SK-N-SH (cell line): ENCODE results near the gene MCRS1. TPM values are rescaled to one million over a fixed set of nuclear protein-coding genes. Genes with fewer than 3 reads are reported as not detected.

ENCODE experiments used
- CTCF ChIA-PET: fragments of 300-600, 350-600 bp; formaldehyde crosslinking; extraction: SDS; loops from one replicate; lab custom pipeline; 2021; lab: Yijun Ruan, JAX
- POLR2A ChIA-PET: fragments of 350-600 bp; sonication (Branson Sonifier 250); formaldehyde crosslinking; extraction: SDS; loops from one replicate; lab custom pipeline; 2020; ENCODE audit warnings: antibody characterized with exemption, inconsistent platforms; lab: Yijun Ruan, JAX
- DNase-seq: peaks from one replicate; pipeline ENCODE4 v3.0.0; 2012
- H2AFZ ChIP-seq: fragments of 200-600 bp; sonication (generic); 2 replicates; pipeline ENCODE4 v1.8.1; 2016; ENCODE audit warnings: antibody characterized with exemption, mild to moderate bottlenecking, low read depth
- H3F3A ChIP-seq: fragments of 200-600 bp; sonication (generic); replicated peaks from 2 replicates; pipeline ENCODE3; 2016; ENCODE audit warnings: antibody characterized with exemption, mild to moderate bottlenecking; ENCODE audit not compliant: insufficient read depth
- H3K27ac ChIP-seq, 2 experiments: fragments of 200-500 bp in 1 of 2; fragments of 200-600 bp in 1 of 2; sonication (Bioruptor generic) in 1 of 2; sonication (generic), shearing (Covaris generic) in 1 of 2; 2 replicates each; pipeline versions ENCODE4 v1.5.1 to v1.6.1; 2014 to 2016; ENCODE audit warnings: low read depth in 2 of 2, inconsistent platforms in 1 of 2, low read length in 1 of 2, mild to moderate bottlenecking in 1 of 2, mixed read lengths in 1 of 2
- H3K27me3 ChIP-seq: fragments of 200-600 bp; sonication (generic), shearing (Covaris generic); 2 replicates; pipeline ENCODE4 v1.6.1; 2016; ENCODE audit warnings: mixed run types; ENCODE audit not compliant: insufficient read depth
- H3K36me3 ChIP-seq, 2 experiments: fragments of 200-500 bp in 1 of 2; fragments of 200-600 bp in 1 of 2; sonication (Bioruptor generic) in 1 of 2; sonication (generic) in 1 of 2; replicated peaks in 1 of 2; 2 replicates each; pipeline versions ENCODE3 to v1.5.1; 2014 to 2016; ENCODE audit warnings: low read length in 1 of 2, mild to moderate bottlenecking in 1 of 2; ENCODE audit not compliant: insufficient read depth in 2 of 2, control insufficient read depth in 1 of 2
- H3K4me1 ChIP-seq, 2 experiments: fragments of 200-500 bp in 1 of 2; fragments of 200-600 bp in 1 of 2; sonication (Bioruptor generic) in 1 of 2; sonication (generic), shearing (Covaris generic) in 1 of 2; 2 replicates each; pipeline versions ENCODE4 v1.5.1 to v1.6.1; 2014 to 2016; ENCODE audit warnings: low read depth in 1 of 2, low read length in 1 of 2, mixed run types in 1 of 2; ENCODE audit not compliant: insufficient read depth in 2 of 2, control insufficient read depth in 1 of 2
- H3K4me2 ChIP-seq: fragments of 200-600 bp; sonication (generic), shearing (Covaris generic); 2 replicates; pipeline ENCODE4 v1.6.1; 2017; ENCODE audit warnings: mixed run types
- H3K4me3 ChIP-seq, 2 experiments: fragments of 200-500 bp in 1 of 2; fragments of 200-600 bp in 1 of 2; sonication (Bioruptor generic) in 1 of 2; sonication (generic), shearing (Covaris generic) in 1 of 2; 2 replicates each; pipeline versions ENCODE4 v1.5.1 to v1.8.1; 2014 to 2016; ENCODE audit warnings: low read depth in 2 of 2, inconsistent platforms in 1 of 2, low read length in 1 of 2, mild to moderate bottlenecking in 1 of 2, mixed read lengths in 1 of 2, moderate library complexity in 1 of 2
- H3K79me2 ChIP-seq: fragments of 200-600 bp; sonication (generic); 2 replicates; pipeline ENCODE4 v1.8.1; 2017; ENCODE audit warnings: mild to moderate bottlenecking; ENCODE audit not compliant: insufficient read depth
- H3K9ac ChIP-seq: fragments of 200-600 bp; sonication (generic); 2 replicates; pipeline ENCODE4 v1.6.1; 2017; ENCODE audit warnings: mixed run types
- H3K9me2 ChIP-seq: fragments of 200-600 bp; sonication (generic); 2 replicates; pipeline ENCODE4 v1.6.1; 2017; ENCODE audit warnings: mixed run types
- H3K9me3 ChIP-seq: fragments of 200-600 bp; sonication (generic); 2 replicates; pipeline ENCODE4 v1.6.1; 2017; ENCODE audit warnings: mixed run types, mild to moderate bottlenecking, moderate library complexity
- H4K20me1 ChIP-seq: fragments of 200-600 bp; sonication (generic); 2 replicates; pipeline ENCODE4 v1.6.1; 2017; ENCODE audit warnings: mild to moderate bottlenecking, mixed run types; ENCODE audit not compliant: insufficient read depth
- ELF1 ChIP-seq: IDR thresholded peaks from 2 replicates; pipeline ENCODE4 v1.4.0; 2012
- FOSL2 ChIP-seq: IDR thresholded peaks from 2 replicates; pipeline ENCODE4 v1.4.0; 2012; ENCODE audit warnings: low read depth, mild to moderate bottlenecking, moderate library complexity, borderline replicate concordance
- FOXM1 ChIP-seq: IDR thresholded peaks from 2 replicates; pipeline ENCODE4 v1.4.0; 2012; ENCODE audit warnings: low read depth, mild to moderate bottlenecking
- JUND ChIP-seq: IDR thresholded peaks from 2 replicates; pipeline ENCODE4 v1.4.0; 2012
- MXI1 ChIP-seq: IDR thresholded peaks from 2 replicates; pipeline ENCODE4 v1.6.1; 2012; ENCODE audit warnings: mild to moderate bottlenecking, low read depth, low read length, improper control_type of control experiment
- RAD21 ChIP-seq: IDR thresholded peaks from 2 replicates; pipeline ENCODE4 v1.6.1; 2012; ENCODE audit warnings: mild to moderate bottlenecking, low read length
- RFX5 ChIP-seq: IDR thresholded peaks from 2 replicates; pipeline ENCODE4 v1.6.1; 2012; ENCODE audit warnings: mild to moderate bottlenecking, improper control_type of control experiment, low read length
- SMC3 ChIP-seq: IDR thresholded peaks from 2 replicates; pipeline ENCODE4 v1.6.1; 2012; ENCODE audit warnings: low read depth, low read length, improper control_type of control experiment
- TAF1 ChIP-seq: IDR thresholded peaks from 2 replicates; pipeline ENCODE4 v1.6.1; 2012; ENCODE audit warnings: low read depth, mild to moderate bottlenecking, low read length, moderate library complexity, borderline replicate concordance
- TCF12 ChIP-seq: IDR thresholded peaks from 2 replicates; pipeline ENCODE4 v1.4.0; 2012
- TEAD4 ChIP-seq: IDR thresholded peaks from 2 replicates; pipeline ENCODE4 v1.4.0; 2012; ENCODE audit warnings: mild to moderate bottlenecking, borderline replicate concordance; ENCODE audit not compliant: insufficient read depth
- USF1 ChIP-seq: IDR thresholded peaks from 2 replicates; pipeline ENCODE4 v1.4.0; 2012; ENCODE audit warnings: low read depth, borderline replicate concordance
- YY1 ChIP-seq: IDR thresholded peaks from 2 replicates; pipeline ENCODE4 v1.4.0; 2012; ENCODE audit warnings: low read depth, mild to moderate bottlenecking
- ZBTB33 ChIP-seq: IDR thresholded peaks from 2 replicates; pipeline ENCODE4 v1.4.0; 2012; ENCODE audit warnings: low read depth, borderline replicate concordance
- WGBS: methylation state at CpG from one replicate; pipeline ENCODE4 v1.1.6; 2017; ENCODE audit warnings: low lambda C conversion rate; 5-methylcytosine and 5-hydroxymethylcytosine counted together
- polyA plus RNA-seq, 3 experiments: library from polyadenylated mRNA; depleted of rRNA; stranded (reverse); fragments of >200 nt; gene quantifications; 2 replicates each; pipeline ENCODE4 v1.2.3, GENCODE V29; 2012
- TF ChIP-seq, protein P1 (sequence below): fragments of 200-600 bp; sonication (generic); IDR thresholded peaks from 2 replicates; pipeline ENCODE4 v1.6.1; 2017; ENCODE audit warnings: antibody characterized with exemption, mild to moderate bottlenecking, moderate library complexity

MCRS1 gene
- polyA plus RNA-seq, 1 of the 3 experiments (the other 2 are of a cell fraction), result 107 TPM

- no peak overlapping the region for H3K4me2 ChIP-seq
- ChIA-PET POLR2A (no interaction called here), CTCF (interaction anchor here (1.1 kb wide), 1 partner anchor 12 kb away, joined by 3 read pairs; no protein-coding TSS in a partner anchor)
- no peaks in the 10 kb centered on the region; the same call in 1 of the 2 replicates for H3K9me3 ChIP-seq
- no peaks in the 10 kb centered on the region for H3K36me3 ChIP-seq
- no peak for DNase-seq
- no peak overlapping the region for H2AFZ ChIP-seq
- WGBS, result 80% methylated on average over 1 of the region's 1 CpG
- TF ChIP-seq ZBTB33, result no peak
- TF ChIP-seq, protein P1, sequence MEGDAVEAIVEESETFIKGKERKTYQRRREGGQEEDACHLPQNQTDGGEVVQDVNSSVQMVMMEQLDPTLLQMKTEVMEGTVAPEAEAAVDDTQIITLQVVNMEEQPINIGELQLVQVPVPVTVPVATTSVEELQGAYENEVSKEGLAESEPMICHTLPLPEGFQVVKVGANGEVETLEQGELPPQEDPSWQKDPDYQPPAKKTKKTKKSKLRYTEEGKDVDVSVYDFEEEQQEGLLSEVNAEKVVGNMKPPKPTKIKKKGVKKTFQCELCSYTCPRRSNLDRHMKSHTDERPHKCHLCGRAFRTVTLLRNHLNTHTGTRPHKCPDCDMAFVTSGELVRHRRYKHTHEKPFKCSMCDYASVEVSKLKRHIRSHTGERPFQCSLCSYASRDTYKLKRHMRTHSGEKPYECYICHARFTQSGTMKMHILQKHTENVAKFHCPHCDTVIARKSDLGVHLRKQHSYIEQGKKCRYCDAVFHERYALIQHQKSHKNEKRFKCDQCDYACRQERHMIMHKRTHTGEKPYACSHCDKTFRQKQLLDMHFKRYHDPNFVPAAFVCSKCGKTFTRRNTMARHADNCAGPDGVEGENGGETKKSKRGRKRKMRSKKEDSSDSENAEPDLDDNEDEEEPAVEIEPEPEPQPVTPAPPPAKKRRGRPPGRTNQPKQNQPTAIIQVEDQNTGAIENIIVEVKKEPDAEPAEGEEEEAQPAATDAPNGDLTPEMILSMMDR, result no peak; the same call in 1 of the 2 replicates
- no peak for TF ChIP-seq SMC3
- TF ChIP-seq TEAD4, result no peak
- TF ChIP-seq YY1, result no peak
- H3K9ac ChIP-seq, result no peak overlapping the region
- no peak overlapping the region for H3K27ac ChIP-seq
- no peak overlapping the region for H3K4me3 ChIP-seq
- no peaks in the 10 kb centered on the region for H3F3A ChIP-seq
- H3K4me1 ChIP-seq, result no peaks in the 10 kb centered on the region
- no peaks in the 10 kb centered on the region for H3K27me3 ChIP-seq
- no peaks in the 10 kb centered on the region for H3K79me2 ChIP-seq
- H4K20me1 ChIP-seq, result no peaks in the 10 kb centered on the region
- no peaks in the 10 kb centered on the region for H3K9me2 ChIP-seq
Measured at GRCh38 chr12:49609875-49610154, 41.9 kb upstream of the MCRS1 start.

GRCh38 chr12:49609059-49609874 is 41.3 kb upstream of the MCRS1 start:
- no peaks in the 10 kb centered on the region for H3K27me3 ChIP-seq
- no peaks in the 10 kb centered on the region for H3K79me2 ChIP-seq
- H3K4me1 ChIP-seq, result no peaks in the 10 kb centered on the region
- TF ChIP-seq TCF12, result no peak
- TF ChIP-seq, protein P1, result no peak
- TF ChIP-seq TEAD4, result no peak
- no peak for TF ChIP-seq RAD21
- TF ChIP-seq MXI1, result no peak
- no peak for TF ChIP-seq ELF1
- TF ChIP-seq ZBTB33, result no peak
- TF ChIP-seq TAF1, result no peak
- no peak for TF ChIP-seq RFX5
- no peak for TF ChIP-seq USF1
- no peak for TF ChIP-seq JUND
- no peak for TF ChIP-seq FOXM1
- TF ChIP-seq FOSL2, result no peak
- TF ChIP-seq YY1, result no peak
- WGBS, result no CpG with 5 or more reads among the region's 2 CpGs
- no peaks in the 10 kb centered on the region for H3K9me2 ChIP-seq
- no peak overlapping the region for H2AFZ ChIP-seq
- H3K36me3 ChIP-seq, result peaks cover 0 to under 1% of the 10 kb centered on the region in 2 experiments
- H3K9ac ChIP-seq, result no peak overlapping the region
- H3K27ac ChIP-seq, result no peak overlapping the region
- H3K4me3 ChIP-seq, result no peak overlapping the region
- DNase-seq, result no peak
- no peaks in the 10 kb centered on the region; the same call in 1 of the 2 replicates for H3K9me3 ChIP-seq
- no peaks in the 10 kb centered on the region for H3F3A ChIP-seq
- no peaks in the 10 kb centered on the region for H4K20me1 ChIP-seq
- CTCF ChIA-PET, result no interaction called here
- POLR2A ChIA-PET, result no interaction called here
- H3K4me2 ChIP-seq, result no peak overlapping the region
